Chondrocyte (in vitro differentiated cells): ENCODE data around the gene KISS1R. TPM values are rescaled to one million over a fixed set of nuclear protein-coding genes. Genes with fewer than 3 reads are reported as not detected.

ENCODE experiments used
- DNase-seq: peaks from one replicate; pipeline ENCODE4 v3.0.0; 2021; ENCODE audit warnings: mixed read lengths, low spot score
- H3K27ac Mint-ChIP-seq: one replicate; pipeline ENCODE4 v1.8.0; 2021; ENCODE audit warnings: mild to moderate bottlenecking, moderate library complexity, mixed read lengths; ENCODE audit not compliant: unreplicated experiment
- H3K27me3 Mint-ChIP-seq: 2 replicates; pipeline ENCODE4 v1.8.0; 2021; ENCODE audit warnings: low read depth, mixed read lengths
- H3K36me3 Mint-ChIP-seq: 2 replicates; pipeline ENCODE4 v1.8.0; 2021; ENCODE audit warnings: low read depth, mixed read lengths
- H3K4me1 Mint-ChIP-seq: 2 replicates; pipeline ENCODE4 v1.8.0; 2021; ENCODE audit warnings: low read depth, mild to moderate bottlenecking, mixed read lengths
- H3K4me3 Mint-ChIP-seq: one replicate; pipeline ENCODE4 v1.8.0; 2021; ENCODE audit warnings: mild to moderate bottlenecking, moderate library complexity, mixed read lengths; ENCODE audit not compliant: unreplicated experiment
- H3K9me3 Mint-ChIP-seq: 2 replicates; pipeline ENCODE4 v1.8.0; 2021; ENCODE audit warnings: low read depth, mixed read lengths
- CTCF ChIP-seq: fragments of 200-600 bp; sonication (generic); IDR thresholded peaks from 2 replicates; pipeline ENCODE4 v1.5.0; 2021; ENCODE audit warnings: antibody characterized with exemption, mild to moderate bottlenecking, moderate library complexity
- total RNA-seq: library from RNA; stranded (reverse); gene quantifications from 3 replicates; pipeline ENCODE4 v1.2.1, GENCODE V29; 2021

KISS1R gene
- total RNA-seq, 1 donor from 2014 or later = 0.17 TPM

- H3K9me3 Mint-ChIP-seq = no peaks in the 10 kb centered on the region
- peaks cover 2% of the 10 kb centered on the region for H3K36me3 Mint-ChIP-seq
- no peaks in the 10 kb centered on the region for H3K27me3 Mint-ChIP-seq
- no peak for DNase-seq
- peaks cover 5% of the 10 kb centered on the region for H3K4me1 Mint-ChIP-seq
- H3K4me3 Mint-ChIP-seq = no peak overlapping the region
- peak; percentile 15 for TF ChIP-seq CTCF
- no peak overlapping the region for H3K27ac Mint-ChIP-seq
Measured at GRCh38 chr19:960020-960419, 42.9 kb downstream of the KISS1R start.

GRCh38 chr19:960601-960938, 43.4 kb downstream of the KISS1R start:
- no peak overlapping the region for H3K27ac Mint-ChIP-seq
- H3K4me3 Mint-ChIP-seq = no peak overlapping the region
- H3K4me1 Mint-ChIP-seq = peaks cover 5% of the 10 kb centered on the region
- H3K27me3 Mint-ChIP-seq = no peaks in the 10 kb centered on the region
- peaks cover 5% of the 10 kb centered on the region for H3K36me3 Mint-ChIP-seq
- no peak for DNase-seq
- TF ChIP-seq CTCF = no peak
- no peaks in the 10 kb centered on the region for H3K9me3 Mint-ChIP-seq

GRCh38 chr19:961866-962620, 44.9 kb downstream of the KISS1R start:
- Mint-ChIP-seq H3K4me3 (no peak overlapping the region), H3K27ac (no peak overlapping the region), H3K36me3 (peaks cover 9% of the 10 kb centered on the region), H3K27me3 (no peaks in the 10 kb centered on the region), H3K4me1 (peaks cover 5% of the 10 kb centered on the region), H3K9me3 (no peaks in the 10 kb centered on the region)
- DNase-seq = no peak
- TF ChIP-seq CTCF = no peak

GRCh38 chr19:962683-963400, 45.7 kb downstream of the KISS1R start:
- no peak for TF ChIP-seq CTCF
- Mint-ChIP-seq H3K9me3 (no peaks in the 10 kb centered on the region), H3K4me3 (no peak overlapping the region), H3K36me3 (peaks cover 12% of the 10 kb centered on the region), H3K27ac (no peak overlapping the region), H3K27me3 (no peaks in the 10 kb centered on the region), H3K4me1 (peaks cover 5% of the 10 kb centered on the region)
- peak; percentile 82 for DNase-seq

GRCh38 chr19:963486-963951, 46.4 kb downstream of the KISS1R start:
- DNase-seq = no peak
- no peaks in the 10 kb centered on the region for H3K9me3 Mint-ChIP-seq
- no peaks in the 10 kb centered on the region for H3K27me3 Mint-ChIP-seq
- H3K4me3 Mint-ChIP-seq = no peak overlapping the region
- H3K27ac Mint-ChIP-seq = no peak overlapping the region
- H3K36me3 Mint-ChIP-seq = peaks cover 15% of the 10 kb centered on the region
- H3K4me1 Mint-ChIP-seq = peaks cover 5% of the 10 kb centered on the region
- no peak for TF ChIP-seq CTCF
